ENCODE measurements around the gene FKBP14. TPM values are rescaled to one million over a fixed set of nuclear protein-coding genes. Genes with fewer than 3 reads are reported as not detected.
A peak's percentile ranks its signal among the peaks of the same experiment; 100 is the strongest.

Gene FKBP14
- total RNA-seq, 1 donor from 2014 or later = 22.6 TPM

DNA sequence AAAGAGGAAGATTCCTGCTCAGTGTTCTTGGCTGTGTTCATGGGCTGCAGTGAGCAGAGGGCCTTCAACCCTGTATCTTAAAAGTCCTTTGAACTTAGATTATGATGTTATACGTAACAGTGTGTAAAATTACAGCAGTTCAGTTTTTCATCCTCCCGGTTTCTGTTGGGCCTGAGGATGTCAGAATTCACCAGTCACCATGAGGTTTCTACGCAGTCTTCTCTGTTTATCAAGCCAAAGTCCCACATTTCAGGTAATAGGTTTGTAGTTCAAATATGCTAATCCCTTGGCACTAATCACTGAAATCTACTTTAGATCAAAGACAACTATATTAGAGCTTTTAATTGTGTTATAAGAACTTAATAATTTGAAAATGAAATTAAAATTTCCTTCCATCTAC, 26.6 kb upstream of the FKBP14 start:
- no peak overlapping the region for H3K4me3 Mint-ChIP-seq
- H3K36me3 Mint-ChIP-seq = peaks cover 47% of the 10 kb centered on the region

DNA sequence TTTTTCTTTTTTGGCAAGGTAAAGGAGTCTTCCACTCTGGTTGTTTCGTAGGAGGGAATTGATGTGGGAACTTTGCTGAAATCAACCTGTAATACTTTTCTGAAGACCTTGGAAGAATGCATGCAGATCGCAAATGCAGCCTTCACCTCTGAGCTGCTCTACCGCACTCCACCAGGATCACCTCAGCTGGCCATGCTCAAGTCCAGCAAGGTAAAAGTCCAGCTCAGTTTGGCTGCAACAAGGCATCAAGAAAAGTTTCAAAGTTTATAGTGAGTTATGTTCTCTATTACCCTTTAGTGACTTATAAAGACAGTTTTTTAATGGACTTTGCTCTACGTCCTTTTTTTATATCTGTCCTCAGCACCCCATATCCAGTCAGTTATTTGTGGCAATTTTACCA, 22.7 kb upstream of the FKBP14 start:
- H3K4me1 Mint-ChIP-seq (ENCODE audit: unreplicated experiment) = no peaks in the 10 kb centered on the region
- no peak for DNase-seq (ENCODE audit: extremely low spot score, unreplicated experiment)
- TF ChIP-seq, protein P1, sequence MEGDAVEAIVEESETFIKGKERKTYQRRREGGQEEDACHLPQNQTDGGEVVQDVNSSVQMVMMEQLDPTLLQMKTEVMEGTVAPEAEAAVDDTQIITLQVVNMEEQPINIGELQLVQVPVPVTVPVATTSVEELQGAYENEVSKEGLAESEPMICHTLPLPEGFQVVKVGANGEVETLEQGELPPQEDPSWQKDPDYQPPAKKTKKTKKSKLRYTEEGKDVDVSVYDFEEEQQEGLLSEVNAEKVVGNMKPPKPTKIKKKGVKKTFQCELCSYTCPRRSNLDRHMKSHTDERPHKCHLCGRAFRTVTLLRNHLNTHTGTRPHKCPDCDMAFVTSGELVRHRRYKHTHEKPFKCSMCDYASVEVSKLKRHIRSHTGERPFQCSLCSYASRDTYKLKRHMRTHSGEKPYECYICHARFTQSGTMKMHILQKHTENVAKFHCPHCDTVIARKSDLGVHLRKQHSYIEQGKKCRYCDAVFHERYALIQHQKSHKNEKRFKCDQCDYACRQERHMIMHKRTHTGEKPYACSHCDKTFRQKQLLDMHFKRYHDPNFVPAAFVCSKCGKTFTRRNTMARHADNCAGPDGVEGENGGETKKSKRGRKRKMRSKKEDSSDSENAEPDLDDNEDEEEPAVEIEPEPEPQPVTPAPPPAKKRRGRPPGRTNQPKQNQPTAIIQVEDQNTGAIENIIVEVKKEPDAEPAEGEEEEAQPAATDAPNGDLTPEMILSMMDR (conservative IDR thresholded peaks at IDR 0.05) = no peak
- H3K27ac Mint-ChIP-seq = no peak overlapping the region
- H3K9me3 Mint-ChIP-seq = no peaks in the 10 kb centered on the region
- no peak overlapping the region for H3K4me3 Mint-ChIP-seq
- no peaks in the 10 kb centered on the region for H3K27me3 Mint-ChIP-seq
- H3K36me3 Mint-ChIP-seq = peaks cover 51% of the 10 kb centered on the region

More for the DNA sequence above, 26.6 kb upstream of the FKBP14 start:
- Mint-ChIP-seq H3K27ac (no peak overlapping the region), H3K27me3 (no peaks in the 10 kb centered on the region), H3K9me3 (no peaks in the 10 kb centered on the region), H3K4me1 (ENCODE audit: unreplicated experiment) (no peaks in the 10 kb centered on the region)
- no peak for DNase-seq (ENCODE audit: extremely low spot score, unreplicated experiment)
- TF ChIP-seq, protein P1 (conservative IDR thresholded peaks at IDR 0.05) = no peak

DNA sequence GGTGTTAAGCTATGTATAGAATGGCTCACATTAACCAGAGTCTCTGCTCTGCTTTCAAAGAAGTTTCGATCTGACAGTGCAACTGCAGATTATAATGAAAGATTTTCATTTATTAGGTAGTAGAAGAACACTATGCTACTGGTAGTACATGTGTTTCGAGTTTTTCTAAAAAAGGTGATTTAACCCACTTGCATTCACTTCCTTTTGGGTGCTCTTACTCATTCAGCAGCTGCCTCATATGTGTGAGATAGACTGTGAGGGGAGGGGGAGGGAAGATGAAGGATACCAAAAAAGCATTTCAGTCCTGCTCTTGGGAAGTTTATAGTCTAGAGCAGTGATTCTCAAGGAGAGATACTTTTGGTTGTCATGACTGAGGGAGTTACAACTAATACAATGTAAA, 22.1 kb upstream of the FKBP14 start:
- Mint-ChIP-seq H3K4me1 (ENCODE audit: unreplicated experiment) (no peaks in the 10 kb centered on the region), H3K36me3 (peaks cover 46% of the 10 kb centered on the region), H3K27me3 (no peaks in the 10 kb centered on the region), H3K4me3 (no peak overlapping the region), H3K27ac (no peak overlapping the region), H3K9me3 (no peaks in the 10 kb centered on the region)
- TF ChIP-seq, protein P1 (conservative IDR thresholded peaks at IDR 0.05) = no peak
- DNase-seq (ENCODE audit: extremely low spot score, unreplicated experiment) = no peak

DNA sequence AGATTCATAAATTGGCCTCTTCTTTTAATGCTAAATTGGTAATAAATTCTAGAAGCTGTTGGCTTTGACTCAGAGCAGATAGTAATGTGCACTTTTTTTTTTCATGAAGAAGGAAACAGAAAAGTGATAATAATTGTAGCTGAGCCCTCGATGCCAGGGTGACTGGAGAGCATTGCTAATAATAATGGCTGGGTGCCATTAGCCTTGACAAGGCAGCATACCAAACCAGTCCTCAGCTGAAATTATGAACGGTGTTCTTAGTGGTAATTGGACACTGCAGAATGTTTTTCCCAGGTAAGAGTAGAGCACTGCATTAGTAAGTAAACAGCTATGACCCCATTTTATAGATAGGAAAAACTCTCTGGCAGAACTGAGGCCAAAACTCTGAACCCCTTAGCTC, 20.6 kb upstream of the FKBP14 start:
- Mint-ChIP-seq H3K27me3 (no peaks in the 10 kb centered on the region), H3K36me3 (peaks cover 39% of the 10 kb centered on the region), H3K27ac (peak overlapping the region; percentile 40), H3K4me1 (ENCODE audit: unreplicated experiment) (peaks cover 3% of the 10 kb centered on the region), H3K9me3 (peaks cover 3% of the 10 kb centered on the region), H3K4me3 (peak overlapping the region; percentile 6)
- DNase-seq (ENCODE audit: extremely low spot score, unreplicated experiment) = no peak
- TF ChIP-seq, protein P1 (conservative IDR thresholded peaks at IDR 0.05) = no peak

DNA sequence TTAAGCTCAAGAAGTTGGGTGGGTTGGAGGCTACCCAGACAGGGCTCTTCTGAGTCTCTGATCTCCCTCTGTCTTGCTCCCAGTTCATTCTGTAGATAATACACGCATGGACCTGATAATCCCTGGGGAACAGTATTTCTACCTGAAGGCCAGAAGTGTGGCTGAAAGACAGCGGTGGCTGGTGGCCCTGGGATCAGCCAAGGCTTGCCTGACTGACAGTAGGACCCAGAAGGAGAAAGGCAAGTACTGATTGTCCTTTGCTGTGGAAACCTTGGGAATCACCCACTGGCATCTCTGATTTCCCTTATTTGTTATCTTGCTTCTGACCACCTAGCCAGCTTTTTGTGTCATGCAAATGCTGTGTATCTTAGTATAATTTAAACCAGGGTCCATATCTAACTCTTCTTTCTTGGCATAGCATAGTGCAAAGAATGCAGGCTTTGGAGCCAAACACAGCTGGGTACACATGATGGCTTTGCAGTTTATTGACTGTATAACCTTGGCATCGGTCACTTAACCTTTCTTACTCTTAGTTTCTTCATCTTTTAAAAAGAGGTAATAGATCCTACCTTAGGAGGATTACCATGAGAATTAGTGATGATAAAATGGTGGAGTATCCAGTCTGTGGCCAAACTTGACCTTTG, 19.7 kb upstream of the FKBP14 start:
- Mint-ChIP-seq H3K27ac (peak overlapping the region; percentile 48), H3K4me3 (no peak overlapping the region), H3K27me3 (no peaks in the 10 kb centered on the region), H3K9me3 (peaks cover 8% of the 10 kb centered on the region), H3K4me1 (ENCODE audit: unreplicated experiment) (peaks cover 8% of the 10 kb centered on the region), H3K36me3 (peaks cover 45% of the 10 kb centered on the region)
- TF ChIP-seq, protein P1 (conservative IDR thresholded peaks at IDR 0.05) = no peak
- DNase-seq (ENCODE audit: extremely low spot score, unreplicated experiment) = no peak

Measured in type B pancreatic cell (in vitro differentiated cells).